ENCODE measurements around the gene HNRNPLL.
"Not testable (repeated sequence)": the region's sequence is repeated elsewhere in the genome, so short reads cannot be mapped to it uniquely, and the experiment has no call there.

The HNRNPLL gene

GRCh38 chr2:38643021-38643671 lies 40.4 kb upstream of the HNRNPLL start:
- TF ChIP-seq CTCF (conservative IDR thresholded peaks at IDR 0.05; ENCODE audit: low read depth) = no peak
- ChIA-PET CTCF (no interaction called here), POLR2A (ENCODE audit: low non-redundant PET) (no interaction called here)
- H3K27ac ChIP-seq = no peak overlapping the region
- no peak for DNase-seq (ENCODE audit: low spot score)

- POLR2A ChIA-PET (ENCODE audit: low non-redundant PET); CTCF ChIA-PET; H3K27ac ChIP-seq; DNase-seq (ENCODE audit: low spot score): not testable (repeated sequence)
Measured at GRCh38 chr2:38642373-38643017, 39.8 kb upstream of the HNRNPLL start.

- DNase-seq (ENCODE audit: low spot score) = no peak
- POLR2A ChIA-PET (ENCODE audit: low non-redundant PET) = no interaction called here
- no peak overlapping the region for H3K27ac ChIP-seq
- TF ChIP-seq CTCF (conservative IDR thresholded peaks at IDR 0.05; ENCODE audit: low read depth) = no peak
- CTCF ChIA-PET = interaction anchor here (0.6 kb wide), 1 partner anchor 126 kb away, joined by 4 read pairs; no protein-coding TSS in a partner anchor
Measured at GRCh38 chr2:38636069-38636468, 33.3 kb upstream of the HNRNPLL start.

GRCh38 chr2:38635139-38635538 lies 32.4 kb upstream of the HNRNPLL start:
- TF ChIP-seq CTCF (conservative IDR thresholded peaks at IDR 0.05; ENCODE audit: low read depth) = no peak
- CTCF ChIA-PET = no interaction called here
- no peak for DNase-seq (ENCODE audit: low spot score)
- no peak overlapping the region for H3K27ac ChIP-seq
- POLR2A ChIA-PET (ENCODE audit: low non-redundant PET) = no interaction called here

GRCh38 chr2:38634684-38635083 lies 32.0 kb upstream of the HNRNPLL start:
- ChIA-PET POLR2A (ENCODE audit: low non-redundant PET) (no interaction called here), CTCF (no interaction called here)
- no peak overlapping the region for H3K27ac ChIP-seq
- no peak for TF ChIP-seq CTCF (conservative IDR thresholded peaks at IDR 0.05; ENCODE audit: low read depth)
- DNase-seq (ENCODE audit: low spot score) = no peak

GRCh38 chr2:38633895-38634294 lies 31.2 kb upstream of the HNRNPLL start:
- no peak for TF ChIP-seq CTCF (conservative IDR thresholded peaks at IDR 0.05; ENCODE audit: low read depth)
- ChIA-PET POLR2A (ENCODE audit: low non-redundant PET) (no interaction called here), CTCF (no interaction called here)
- H3K27ac ChIP-seq = no peak overlapping the region
- DNase-seq (ENCODE audit: low spot score) = no peak

GRCh38 chr2:38632980-38633379 lies 30.3 kb upstream of the HNRNPLL start:
- no peak overlapping the region for H3K27ac ChIP-seq
- DNase-seq (ENCODE audit: low spot score) = no peak
- ChIA-PET CTCF (no interaction called here), POLR2A (ENCODE audit: low non-redundant PET) (no interaction called here)
- TF ChIP-seq CTCF (conservative IDR thresholded peaks at IDR 0.05; ENCODE audit: low read depth) = no peak

All from RWPE1 (cell line).